ENCODE results near the gene STMP1. TPM values are rescaled to one million over a fixed set of nuclear protein-coding genes. Genes with fewer than 3 reads are reported as not detected.

Gene STMP1
- total RNA-seq, 1 experiment from 2014 or later, result 26.1 TPM

GRCh38 chr7:135684699-135685098 lies 22.4 kb downstream of the STMP1 start (continued):
- no peak for TF ChIP-seq AFF4 (CRISPR knock-in tag; IDR thresholded peaks at IDR 0.05; ENCODE audit: borderline replicate concordance)
- no peak for TF ChIP-seq ZNF263 (CRISPR knock-in tag; IDR thresholded peaks at IDR 0.05; ENCODE audit: low read depth)
- TF ChIP-seq IRF2 (CRISPR knock-in tag; IDR thresholded peaks at IDR 0.05; ENCODE audit: borderline replicate concordance, low read depth), result no peak
- TF ChIP-seq PREB (CRISPR knock-in tag; IDR thresholded peaks at IDR 0.05; ENCODE audit: borderline replicate concordance), result no peak

GRCh38 chr7:135685306-135686084 lies 23.2 kb downstream of the STMP1 start:
- H3K9me3 Mint-ChIP-seq, result no peaks in the 10 kb centered on the region
- CTCF ChIA-PET, result interaction anchor here (2.8 kb wide), 1 partner anchor 13 kb away, joined by 8 read pairs; no protein-coding TSS in a partner anchor
- peaks cover 13% of the 10 kb centered on the region for H3K4me1 Mint-ChIP-seq
- no peak overlapping the region for H3K27ac Mint-ChIP-seq
- DNase-seq (ENCODE audit: low spot score) (no peak), ATAC-seq (no peak)
- H3K36me3 Mint-ChIP-seq, result peaks cover 8% of the 10 kb centered on the region
- TF ChIP-seq IRF2 (CRISPR knock-in tag; IDR thresholded peaks at IDR 0.05; ENCODE audit: borderline replicate concordance, low read depth) (no peak), STAT6 (CRISPR knock-in tag; conservative IDR thresholded peaks at IDR 0.05; ENCODE audit: low read depth) (no peak), SMAD3 (CRISPR knock-in tag; IDR thresholded peaks at IDR 0.05; ENCODE audit: borderline replicate concordance) (no peak), MYBL2 (CRISPR knock-in tag; IDR thresholded peaks at IDR 0.05) (no peak), PRRX2 (CRISPR knock-in tag; IDR thresholded peaks at IDR 0.05) (no peak), HMGXB4 (CRISPR knock-in tag; IDR thresholded peaks at IDR 0.05) (no peak), GABPB1 (CRISPR knock-in tag; IDR thresholded peaks at IDR 0.05) (no peak), CREM (CRISPR knock-in tag; IDR thresholded peaks at IDR 0.05) (no peak)
- no peaks in the 10 kb centered on the region for H3K27me3 Mint-ChIP-seq (ENCODE audit: low read depth)
- H3K4me3 Mint-ChIP-seq, result no peak overlapping the region
- POLR2A ChIA-PET, result no interaction called here

GRCh38 chr7:135687466-135687865 lies 25.2 kb downstream of the STMP1 start:
- peaks cover 8% of the 10 kb centered on the region for H3K36me3 Mint-ChIP-seq
- ChIA-PET POLR2A (interaction anchor here (0.6 kb wide), 1 partner anchor 674 kb away, joined by 4 read pairs; no protein-coding TSS in a partner anchor), CTCF (interaction anchor here (0.7 kb wide), 1 partner anchor 15 kb away, joined by 3 read pairs; no protein-coding TSS in a partner anchor)
- peaks cover 10% of the 10 kb centered on the region for H3K4me1 Mint-ChIP-seq
- H3K4me3 Mint-ChIP-seq, result no peak overlapping the region
- no peaks in the 10 kb centered on the region for H3K27me3 Mint-ChIP-seq (ENCODE audit: low read depth)
- no peak for DNase-seq (ENCODE audit: low spot score)
- no peaks in the 10 kb centered on the region for H3K9me3 Mint-ChIP-seq
- ATAC-seq, result no peak
- no peak overlapping the region; the same call in 1 of the 2 replicates for H3K27ac Mint-ChIP-seq
- TF ChIP-seq IRF2 (CRISPR knock-in tag; IDR thresholded peaks at IDR 0.05; ENCODE audit: borderline replicate concordance, low read depth) (no peak), E2F1 (CRISPR knock-in tag; IDR thresholded peaks at IDR 0.05) (no peak), ZNF423 (CRISPR knock-in tag; IDR thresholded peaks at IDR 0.05) (no peak), ZNF416 (CRISPR knock-in tag; IDR thresholded peaks at IDR 0.05) (no peak), PRDM15 (CRISPR knock-in tag; IDR thresholded peaks at IDR 0.05) (no peak), MAX (CRISPR knock-in tag; IDR thresholded peaks at IDR 0.05) (no peak), ZNF121 (CRISPR knock-in tag; IDR thresholded peaks at IDR 0.05) (no peak)

Data from WTC11 (cell line).